CD14-positive monocyte (primary cell): ENCODE data around the gene SEMA6D. TPM values are rescaled to one million over a fixed set of nuclear protein-coding genes. Genes with fewer than 3 reads are reported as not detected.

Experiments
- DNase-seq, 3 donors: peaks; one replicate each; pipeline ENCODE4 v3.0.0-alpha.2; 2011 to 2022
- H2AFZ ChIP-seq: 2 replicates; pipeline ENCODE4 v1.6.0; 2012; ENCODE audit warnings: mild to moderate bottlenecking, low read depth, low read length, inconsistent platforms; ENCODE audit not compliant: insufficient read depth, poor library complexity, severe bottlenecking
- H3K27ac ChIP-seq, 2 donors: 1 replicate in 1 of 2; 2 replicates in 1 of 2; pipeline ENCODE4 v1.5.1; 2012 to 2013; ENCODE audit warnings: low read length in 2 of 2, control low read depth in 1 of 2, inconsistent platforms in 1 of 2, low read depth in 1 of 2, mild to moderate bottlenecking in 1 of 2
- H3K27me3 ChIP-seq, 2 donors: one replicate each; pipeline versions ENCODE4 v1.6.0 to v1.6.1; 2011 to 2013; ENCODE audit warnings: low read length in 2 of 2; ENCODE audit not compliant: control insufficient read depth in 2 of 2, insufficient read depth in 2 of 2
- H3K36me3 ChIP-seq, 2 donors: replicated peaks in 1 of 2; 1 replicate in 1 of 2; 2 replicates in 1 of 2; pipeline versions ENCODE4 v1.5.1 to v1.6.1; 2012 to 2013; ENCODE audit warnings: low read length in 2 of 2, control low read depth in 1 of 2, inconsistent platforms in 1 of 2, mild to moderate bottlenecking in 1 of 2; ENCODE audit not compliant: insufficient read depth in 2 of 2, control insufficient read depth in 1 of 2
- H3K4me1 ChIP-seq, 2 donors: 1 replicate in 1 of 2; 2 replicates in 1 of 2; pipeline versions ENCODE4 v1.5.1 to v1.6.1; 2012 to 2013; ENCODE audit warnings: low read length in 2 of 2, control low read depth in 1 of 2, inconsistent platforms in 1 of 2, mild to moderate bottlenecking in 1 of 2, moderate library complexity in 1 of 2; ENCODE audit not compliant: insufficient read depth in 2 of 2, control insufficient read depth in 1 of 2
- H3K4me2 ChIP-seq: replicated peaks from 2 replicates; pipeline ENCODE3; 2012; ENCODE audit warnings: low read length, moderate library complexity, mild to moderate bottlenecking; ENCODE audit not compliant: poor library complexity, severe bottlenecking; ENCODE audit errors: extremely low read depth
- H3K4me3 ChIP-seq, 3 experiments: fragments of 200-600 bp in 1 of 3; sonication (generic) in 1 of 3; replicated peaks in 1 of 3; 1 replicate in 2 of 3; 2 replicates in 1 of 3; pipeline ENCODE4 v1.5.1; 2011 to 2013; ENCODE audit warnings: low read length in 3 of 3, mild to moderate bottlenecking in 3 of 3, control low read depth in 2 of 3, low read depth in 2 of 3, inconsistent platforms in 1 of 3, moderate library complexity in 1 of 3
- H3K79me2 ChIP-seq: 2 replicates; pipeline ENCODE4 v1.6.0; 2012; ENCODE audit warnings: mild to moderate bottlenecking, control low read depth, inconsistent platforms, low read length, moderate library complexity; ENCODE audit not compliant: insufficient read depth
- H3K9ac ChIP-seq: 2 replicates; pipeline ENCODE4 v1.6.0; 2017; ENCODE audit warnings: low read length, mild to moderate bottlenecking; ENCODE audit not compliant: insufficient read depth, poor library complexity, severe bottlenecking
- H3K9me3 ChIP-seq, 2 donors: replicated peaks in 1 of 2; 1 replicate in 1 of 2; 2 replicates in 1 of 2; pipeline versions ENCODE4 v1.5.1 to v1.6.1; 2012 to 2013; ENCODE audit warnings: low read length in 2 of 2, control low read depth in 1 of 2; ENCODE audit not compliant: control insufficient read depth in 1 of 2, insufficient read depth in 1 of 2
- H4K20me1 ChIP-seq: 2 replicates; pipeline ENCODE4 v1.6.0; 2012; ENCODE audit warnings: mild to moderate bottlenecking, low read length, control low read depth, moderate library complexity; ENCODE audit not compliant: insufficient read depth
- H3K27ac Mint-ChIP-seq, 7 donors: one replicate each; pipeline ENCODE4 v1.8.0; 2020; ENCODE audit warnings: mild to moderate bottlenecking in 7 of 7, mixed read lengths in 7 of 7, moderate library complexity in 6 of 7, inconsistent platforms in 2 of 7
- H3K27me3 Mint-ChIP-seq, 3 donors: one replicate each; pipeline ENCODE4 v1.8.0; 2021 to 2022; ENCODE audit warnings: low read depth in 3 of 3, mild to moderate bottlenecking in 3 of 3, mixed read lengths in 3 of 3, moderate library complexity in 3 of 3, inconsistent platforms in 1 of 3
- H3K36me3 Mint-ChIP-seq, 2 donors: one replicate each; pipeline ENCODE4 v1.8.0; 2020; ENCODE audit warnings: mixed read lengths in 2 of 2, inconsistent platforms in 1 of 2, mild to moderate bottlenecking in 1 of 2
- H3K4me1 Mint-ChIP-seq: one replicate; pipeline ENCODE4 v1.8.0; 2020; ENCODE audit warnings: mild to moderate bottlenecking, mixed read lengths
- H3K4me3 Mint-ChIP-seq, 2 donors: one replicate each; pipeline ENCODE4 v1.8.0; 2020; ENCODE audit warnings: mild to moderate bottlenecking in 2 of 2, mixed read lengths in 2 of 2, moderate library complexity in 1 of 2
- H3K9me3 Mint-ChIP-seq, 7 donors: one replicate each; pipeline ENCODE4 v1.8.0; 2020 to 2022; ENCODE audit warnings: mixed read lengths in 7 of 7, mild to moderate bottlenecking in 6 of 7, moderate library complexity in 6 of 7, inconsistent platforms in 2 of 7
- WGBS: methylation state at CpG from one replicate; pipeline ENCODE4 v1.1.5; 2013; ENCODE audit warnings: missing lambda C conversion rate; ENCODE audit not compliant: insufficient coverage; 5-methylcytosine and 5-hydroxymethylcytosine counted together
- intact Hi-C, 2 donors: fragments of 100-400 bp; cut with micrococcal nuclease; formaldehyde crosslinking; loops; one replicate each; pipeline versions ENCODE4 v1.15.0 to v1.15.1; 2023
- polyA plus RNA-seq, 3 donors: library from polyadenylated mRNA; depleted of rRNA in 1 of 3; unstranded in 2 of 3; stranded (reverse) in 1 of 3; fragments of 300-500 nt in 2 of 3; fragments of >200 nt in 1 of 3; fragmentation: Illumina TruSeq in 2 of 3; gene quantifications; 1 replicate in 2 of 3; 2 replicates in 1 of 3; pipeline ENCODE4 v1.2.3, GENCODE V29; 2012 to 2021
- TF ChIP-seq, protein P1 (sequence below): fragments of 200-600 bp; IDR thresholded peaks from one replicate; pipeline ENCODE4 v1.8.0; 2022; ENCODE audit warnings: antibody characterized with exemption, mild to moderate bottlenecking

Gene SEMA6D
- polyA plus RNA-seq, 3 donors, result not detected

DNA sequence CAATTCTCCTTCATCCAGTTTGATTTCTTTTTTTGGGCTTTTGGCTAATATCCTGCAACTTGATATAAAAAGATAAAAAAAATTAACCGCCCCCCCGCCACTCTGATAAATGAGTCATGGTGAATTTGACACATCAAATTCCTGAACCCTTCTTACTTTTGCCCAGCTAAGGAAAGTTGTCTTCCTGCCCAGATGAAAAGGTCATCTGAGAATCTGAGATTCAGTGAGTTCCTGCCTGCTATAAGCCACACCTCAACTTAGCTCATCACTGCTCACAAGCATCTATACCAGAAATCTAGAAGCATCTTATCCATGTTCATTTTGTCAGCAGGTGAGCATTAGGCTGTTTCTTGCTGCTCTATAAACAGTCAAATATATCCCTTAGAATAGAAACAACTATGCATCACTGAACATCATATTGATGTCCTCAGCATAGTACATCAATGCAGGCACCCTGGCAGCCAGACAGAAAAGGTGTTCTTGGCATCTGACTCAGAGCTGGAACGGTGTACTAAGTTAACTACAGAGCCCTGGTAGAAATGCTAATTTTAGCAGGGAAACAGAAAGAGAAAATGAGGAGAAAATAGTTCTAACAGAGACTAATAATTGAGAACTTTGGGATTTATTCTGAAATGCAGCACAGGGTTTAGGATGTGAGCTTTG is 77.1 kb downstream of the SEMA6D start:
- Histone ChIP-seq H3K9ac (no peak overlapping the region), H3K4me2 (no peak overlapping the region), H3K79me2 (no peaks in the 10 kb centered on the region), H2AFZ (no peak overlapping the region), H3K27ac (no peak overlapping the region), H3K27me3 (no peaks in the 10 kb centered on the region), H3K4me1 (no peaks in the 10 kb centered on the region), H4K20me1 (no peaks in the 10 kb centered on the region), H3K4me3 (no peak overlapping the region), H3K9me3 (no peaks in the 10 kb centered on the region), H3K36me3 (no peaks in the 10 kb centered on the region)
- H3K36me3 Mint-ChIP-seq, result no peaks in the 10 kb centered on the region
- H3K4me3 Mint-ChIP-seq, result no peak overlapping the region
- H3K27me3 Mint-ChIP-seq, result peaks cover 0 to 2% (median 0%) of the 10 kb centered on the region in 3 donors
- intact Hi-C loops, result no loop called here
- H3K4me1 Mint-ChIP-seq, result no peaks in the 10 kb centered on the region
- no peaks in the 10 kb centered on the region for H3K9me3 Mint-ChIP-seq
- WGBS, result 100% methylated on average over 1 of the region's 3 CpGs
- no peak for DNase-seq
- H3K27ac Mint-ChIP-seq, result no peak overlapping the region
- TF ChIP-seq, protein P1, sequence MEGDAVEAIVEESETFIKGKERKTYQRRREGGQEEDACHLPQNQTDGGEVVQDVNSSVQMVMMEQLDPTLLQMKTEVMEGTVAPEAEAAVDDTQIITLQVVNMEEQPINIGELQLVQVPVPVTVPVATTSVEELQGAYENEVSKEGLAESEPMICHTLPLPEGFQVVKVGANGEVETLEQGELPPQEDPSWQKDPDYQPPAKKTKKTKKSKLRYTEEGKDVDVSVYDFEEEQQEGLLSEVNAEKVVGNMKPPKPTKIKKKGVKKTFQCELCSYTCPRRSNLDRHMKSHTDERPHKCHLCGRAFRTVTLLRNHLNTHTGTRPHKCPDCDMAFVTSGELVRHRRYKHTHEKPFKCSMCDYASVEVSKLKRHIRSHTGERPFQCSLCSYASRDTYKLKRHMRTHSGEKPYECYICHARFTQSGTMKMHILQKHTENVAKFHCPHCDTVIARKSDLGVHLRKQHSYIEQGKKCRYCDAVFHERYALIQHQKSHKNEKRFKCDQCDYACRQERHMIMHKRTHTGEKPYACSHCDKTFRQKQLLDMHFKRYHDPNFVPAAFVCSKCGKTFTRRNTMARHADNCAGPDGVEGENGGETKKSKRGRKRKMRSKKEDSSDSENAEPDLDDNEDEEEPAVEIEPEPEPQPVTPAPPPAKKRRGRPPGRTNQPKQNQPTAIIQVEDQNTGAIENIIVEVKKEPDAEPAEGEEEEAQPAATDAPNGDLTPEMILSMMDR, result no peak

DNA sequence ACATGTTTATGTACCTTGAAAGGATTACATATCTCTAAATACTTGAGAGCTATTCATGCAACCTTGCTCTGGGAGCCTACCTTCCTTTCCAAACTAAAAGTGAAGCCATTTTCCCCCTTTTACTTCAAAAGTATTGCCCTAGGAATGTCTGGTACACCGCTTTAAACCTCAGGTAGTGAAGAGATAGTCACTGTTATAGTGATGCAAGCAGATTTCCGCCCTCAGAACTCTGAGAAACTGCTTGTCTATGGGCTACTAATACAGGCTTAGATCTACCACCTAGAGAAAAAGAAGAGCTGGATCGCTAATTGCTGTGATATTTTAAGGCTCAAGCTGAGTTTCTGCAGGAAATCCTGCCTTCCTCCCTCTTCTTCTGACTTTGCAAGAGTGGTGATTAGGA is 78.6 kb downstream of the SEMA6D start:
- Histone ChIP-seq H3K4me3 (no peak overlapping the region), H3K4me2 (no peak overlapping the region), H3K79me2 (no peaks in the 10 kb centered on the region), H3K4me1 (no peaks in the 10 kb centered on the region), H3K27me3 (no peaks in the 10 kb centered on the region), H2AFZ (no peak overlapping the region), H4K20me1 (no peaks in the 10 kb centered on the region), H3K9ac (no peak overlapping the region), H3K9me3 (no peaks in the 10 kb centered on the region), H3K27ac (no peak overlapping the region), H3K36me3 (no peaks in the 10 kb centered on the region)
- Mint-ChIP-seq H3K27ac (no peak overlapping the region), H3K36me3 (no peaks in the 10 kb centered on the region), H3K9me3 (peaks cover 0 to 2% (median 0%) of the 10 kb centered on the region in 7 donors), H3K4me3 (no peak overlapping the region), H3K4me1 (no peaks in the 10 kb centered on the region), H3K27me3 (peaks cover 0 to 2% (median 0%) of the 10 kb centered on the region in 3 donors)
- WGBS, result no CpG with 5 or more reads among the region's 3 CpGs
- DNase-seq, result no peak
- TF ChIP-seq, protein P1, result no peak
- intact Hi-C loops, result no loop called here
